ENCODE measurements around the gene PDSS2.

Gene PDSS2

GRCh38 chr6:107470364-107470763 lies 11.0 kb upstream of the PDSS2 start:
- H3K4me3 ChIP-seq (ENCODE audit: low read length): no peak overlapping the region
- TF ChIP-seq, protein P1, sequence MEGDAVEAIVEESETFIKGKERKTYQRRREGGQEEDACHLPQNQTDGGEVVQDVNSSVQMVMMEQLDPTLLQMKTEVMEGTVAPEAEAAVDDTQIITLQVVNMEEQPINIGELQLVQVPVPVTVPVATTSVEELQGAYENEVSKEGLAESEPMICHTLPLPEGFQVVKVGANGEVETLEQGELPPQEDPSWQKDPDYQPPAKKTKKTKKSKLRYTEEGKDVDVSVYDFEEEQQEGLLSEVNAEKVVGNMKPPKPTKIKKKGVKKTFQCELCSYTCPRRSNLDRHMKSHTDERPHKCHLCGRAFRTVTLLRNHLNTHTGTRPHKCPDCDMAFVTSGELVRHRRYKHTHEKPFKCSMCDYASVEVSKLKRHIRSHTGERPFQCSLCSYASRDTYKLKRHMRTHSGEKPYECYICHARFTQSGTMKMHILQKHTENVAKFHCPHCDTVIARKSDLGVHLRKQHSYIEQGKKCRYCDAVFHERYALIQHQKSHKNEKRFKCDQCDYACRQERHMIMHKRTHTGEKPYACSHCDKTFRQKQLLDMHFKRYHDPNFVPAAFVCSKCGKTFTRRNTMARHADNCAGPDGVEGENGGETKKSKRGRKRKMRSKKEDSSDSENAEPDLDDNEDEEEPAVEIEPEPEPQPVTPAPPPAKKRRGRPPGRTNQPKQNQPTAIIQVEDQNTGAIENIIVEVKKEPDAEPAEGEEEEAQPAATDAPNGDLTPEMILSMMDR (IDR thresholded peaks at IDR 0.05; ENCODE audit: insufficient read depth, low read depth, low read length, missing control alignments): no peak

GRCh38 chr6:107466062-107466461 lies 6.7 kb upstream of the PDSS2 start:
- TF ChIP-seq, protein P1 (IDR thresholded peaks at IDR 0.05; ENCODE audit: insufficient read depth, low read depth, low read length, missing control alignments): no peak
- DNase-seq (ENCODE audit: low read depth): no peak
- no peak overlapping the region for H3K4me3 ChIP-seq (ENCODE audit: low read length)

More at GRCh38 chr6:107470364-107470763, 11.0 kb upstream of the PDSS2 start:
- no peak for DNase-seq (ENCODE audit: low read depth)

GRCh38 chr6:107460083-107460631 lies 793 bp upstream of the PDSS2 start:
- peak overlapping the region; percentile 98 for H3K4me3 ChIP-seq (ENCODE audit: low read length)
- TF ChIP-seq, protein P1 (IDR thresholded peaks at IDR 0.05; ENCODE audit: insufficient read depth, low read depth, low read length, missing control alignments): no peak
- peak; percentile 14 for DNase-seq (ENCODE audit: low read depth)

DNA sequence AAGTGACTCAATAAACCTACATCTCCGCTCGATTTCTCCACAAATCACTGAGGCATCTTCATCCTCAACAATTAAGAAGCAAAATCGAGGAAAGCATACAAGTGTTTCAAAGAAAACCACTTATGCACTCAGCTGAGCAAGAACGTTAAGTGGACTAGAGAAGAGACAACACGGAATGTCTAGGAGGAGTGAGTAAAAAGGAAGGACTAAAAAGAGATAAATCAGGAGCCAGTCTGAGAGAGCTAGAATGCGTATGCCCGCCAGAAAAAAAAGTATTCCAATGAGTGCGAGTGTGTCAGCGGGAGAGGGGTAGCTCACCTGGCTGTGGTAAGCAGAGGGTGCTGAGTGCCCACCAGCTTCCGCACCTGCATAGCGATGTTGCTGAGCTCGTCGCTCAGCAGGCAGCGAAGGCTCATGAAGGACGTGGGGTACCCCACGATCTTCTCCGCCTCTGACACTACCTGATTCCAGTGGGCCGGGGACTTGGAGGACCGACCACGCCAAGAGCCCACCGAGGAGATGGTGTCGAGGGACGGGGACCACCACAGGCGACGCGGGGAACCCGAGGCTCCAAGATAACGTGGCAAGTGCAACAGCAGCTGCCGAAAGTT lies 587 bp downstream of the PDSS2 start:
- peak; percentile 40 for DNase-seq (ENCODE audit: low read depth)
- TF ChIP-seq, protein P1 (IDR thresholded peaks at IDR 0.05; ENCODE audit: insufficient read depth, low read depth, low read length, missing control alignments): no peak
- peak overlapping the region; percentile 98 for H3K4me3 ChIP-seq (ENCODE audit: low read length)

- no peak for DNase-seq (ENCODE audit: low read depth)
- H3K4me3 ChIP-seq (ENCODE audit: low read length): no peak overlapping the region
- TF ChIP-seq, protein P1 (IDR thresholded peaks at IDR 0.05; ENCODE audit: insufficient read depth, low read depth, low read length, missing control alignments): no peak
These were observed 10.6 kb downstream of the PDSS2 start for GRCh38 chr6:107448776-107449175.

GRCh38 chr6:107447663-107448216 lies 11.6 kb downstream of the PDSS2 start:
- no peak for DNase-seq (ENCODE audit: low read depth)
- TF ChIP-seq, protein P1 (IDR thresholded peaks at IDR 0.05; ENCODE audit: insufficient read depth, low read depth, low read length, missing control alignments): no peak
- H3K4me3 ChIP-seq (ENCODE audit: low read length): no peak overlapping the region

Data from epithelial cell of esophagus (primary cell).